Islet of Langerhans (tissue), 1 donor: ENCODE results near the gene TP73.

ENCODE experiments used
- FAIRE-seq: peaks from one replicate; lab custom pipeline; 2011; peaks lifted over from hg19 to GRCh38; lab: Jason Lieb, UNC

TP73 gene

DNA sequence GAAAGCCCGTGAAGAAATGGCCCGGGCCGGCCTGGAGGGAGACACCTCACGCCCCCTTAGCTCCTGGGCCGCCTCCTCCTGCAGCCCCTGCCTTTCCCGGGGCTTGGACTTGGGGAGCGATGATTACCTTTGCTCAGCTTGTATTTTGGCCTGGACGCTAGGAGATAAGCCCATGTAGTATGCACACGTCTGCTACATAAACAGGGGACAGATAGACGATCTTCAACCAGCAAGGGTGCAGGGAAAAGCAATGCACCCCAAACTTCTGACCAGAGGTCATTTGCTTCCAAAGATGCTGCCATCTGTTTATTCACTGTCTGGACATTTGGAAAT is 936 bp downstream of the TP73 start:
- FAIRE-seq: no peak

DNA sequence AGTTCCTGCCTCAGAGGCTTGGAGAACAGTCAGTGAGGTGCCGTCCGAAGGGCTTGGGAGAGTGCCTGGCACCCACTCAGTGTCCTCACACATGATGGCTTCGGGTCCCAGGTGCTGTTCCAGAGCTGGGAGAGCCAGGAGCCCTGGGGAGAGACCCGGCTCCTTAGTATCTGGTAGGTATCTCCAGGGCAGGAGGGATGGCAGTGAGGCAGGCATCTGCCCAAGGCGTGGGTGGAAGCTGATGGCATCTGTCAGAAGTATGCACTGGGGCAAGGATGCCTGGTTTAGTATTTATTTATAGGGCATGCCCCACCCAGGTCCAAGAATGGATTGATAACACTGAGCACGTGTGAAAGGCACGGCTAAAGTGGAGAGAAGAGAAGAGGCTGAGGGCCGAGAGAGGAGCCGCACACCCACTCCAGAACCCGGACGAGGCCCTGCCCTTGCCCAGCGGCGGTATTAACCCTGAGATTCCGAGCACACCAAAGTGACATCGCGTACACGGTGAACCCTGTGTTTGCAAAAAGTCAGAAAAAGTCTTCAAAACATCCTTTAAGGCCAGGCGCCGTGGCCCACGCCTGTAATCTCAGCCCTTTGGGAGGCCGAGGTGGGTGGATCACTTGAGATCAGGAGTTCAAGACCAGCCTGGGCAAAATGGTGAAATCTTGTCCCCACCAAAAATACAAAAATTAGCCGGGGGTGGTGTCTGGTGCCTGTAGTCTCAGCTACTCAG is 2.4 kb downstream of the TP73 start:
- FAIRE-seq: no peak

GRCh38 chr1:3656450-3657095 is 4.3 kb downstream of the TP73 start:
- FAIRE-seq: no peak

DNA sequence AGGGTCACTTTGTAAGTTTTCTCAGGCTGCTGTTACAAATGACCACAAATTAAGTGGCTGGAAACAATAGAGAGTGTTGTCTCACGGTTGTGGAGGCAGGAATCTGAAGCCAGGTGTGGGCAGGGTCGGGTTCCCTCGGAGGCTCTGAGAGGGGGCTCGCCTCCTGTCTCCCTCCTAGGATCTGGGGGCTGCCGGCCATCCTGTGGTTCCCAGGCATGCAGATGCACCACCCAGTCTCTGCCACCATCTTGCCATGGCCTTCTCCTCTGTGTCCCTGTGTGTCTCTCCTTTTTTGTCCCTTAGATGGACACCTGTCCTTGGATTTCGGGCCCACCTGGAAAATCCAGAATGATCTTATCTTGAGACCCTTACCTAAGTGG is 4.8 kb downstream of the TP73 start:
- no peak for FAIRE-seq

- no peak for FAIRE-seq
Observed at GRCh38 chr1:3657578-3658230, 5.4 kb downstream of the TP73 start.

DNA sequence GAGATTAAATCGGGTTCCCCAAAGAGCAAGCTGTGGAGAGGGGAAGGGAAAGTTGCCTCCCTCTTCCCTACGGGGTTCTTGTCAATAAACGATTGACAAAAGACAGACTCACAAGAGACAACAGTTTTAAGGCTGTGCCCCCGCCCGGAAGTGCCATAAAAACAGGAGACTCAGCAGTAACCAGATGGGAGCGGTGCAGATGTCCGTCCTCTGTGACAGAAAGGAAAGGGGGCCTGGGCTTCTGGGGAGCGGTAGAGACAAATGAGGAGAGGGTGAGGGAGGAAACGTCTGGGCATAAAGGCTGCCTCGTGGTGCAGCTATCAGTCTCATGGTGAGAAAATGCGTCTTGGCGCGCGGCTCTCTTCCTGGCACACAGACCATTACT is 5.9 kb downstream of the TP73 start:
- no peak for FAIRE-seq

- no peak for FAIRE-seq
Observed at GRCh38 chr1:3659093-3659492, 6.8 kb downstream of the TP73 start.

GRCh38 chr1:3660704-3661103 is 8.4 kb downstream of the TP73 start:
- FAIRE-seq: no peak

- no peak for FAIRE-seq
Observed at GRCh38 chr1:3661631-3662030, 9.3 kb downstream of the TP73 start.

DNA sequence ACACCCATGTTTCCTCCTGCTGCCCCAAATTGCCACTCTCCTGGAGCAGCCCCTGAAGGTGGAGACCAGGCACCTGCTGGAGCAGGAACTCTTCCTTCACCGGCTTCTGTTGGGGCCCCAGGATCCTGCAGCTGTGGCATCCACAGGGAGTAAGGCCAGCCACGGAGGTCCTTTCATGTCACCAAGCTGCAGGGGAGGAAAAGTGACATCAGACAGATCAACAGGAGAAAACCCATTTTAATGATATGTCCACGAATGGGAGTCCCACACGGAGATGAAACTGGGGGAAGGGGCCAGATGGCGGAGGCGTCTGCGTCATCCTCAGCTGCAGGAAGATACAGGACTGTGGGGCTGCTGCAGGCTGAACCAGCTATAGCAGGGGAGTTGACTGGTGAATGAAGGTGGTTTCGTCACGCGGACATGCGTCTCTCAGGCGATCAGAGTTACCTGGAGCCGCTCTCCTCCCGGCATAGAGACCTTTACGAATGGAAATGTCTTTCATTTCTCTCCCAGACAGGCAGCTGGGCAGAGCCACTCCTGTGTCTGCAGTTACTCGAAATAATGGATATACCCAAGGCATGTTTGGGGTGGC is 9.9 kb downstream of the TP73 start:
- no peak for FAIRE-seq

- FAIRE-seq: no peak
Observed at GRCh38 chr1:3663999-3664699, 11.8 kb downstream of the TP73 start.

GRCh38 chr1:3664700-3665375 is 12.5 kb downstream of the TP73 start:
- FAIRE-seq: no peak

DNA sequence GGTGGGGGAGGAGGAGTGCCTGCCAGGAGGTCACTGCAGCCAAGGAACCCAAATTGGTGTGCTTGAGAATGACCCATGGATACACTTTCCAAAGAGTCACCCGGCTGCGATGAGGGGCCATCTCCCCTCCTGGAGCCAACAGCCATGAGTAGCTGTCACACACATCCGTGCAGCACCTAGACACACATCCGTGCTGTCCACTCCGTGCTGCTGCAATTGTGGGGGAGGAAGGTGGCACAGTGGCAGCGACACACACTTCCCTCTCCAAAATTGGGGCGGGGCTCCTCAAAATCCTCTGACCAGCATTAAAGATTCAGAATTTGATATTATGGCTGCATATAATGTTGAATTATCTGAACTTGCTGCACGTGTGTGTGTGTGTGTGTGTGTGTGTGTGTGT is 15.8 kb downstream of the TP73 start:
- FAIRE-seq: no peak

GRCh38 chr1:3668585-3669300 is 16.4 kb downstream of the TP73 start:
- no peak for FAIRE-seq

DNA sequence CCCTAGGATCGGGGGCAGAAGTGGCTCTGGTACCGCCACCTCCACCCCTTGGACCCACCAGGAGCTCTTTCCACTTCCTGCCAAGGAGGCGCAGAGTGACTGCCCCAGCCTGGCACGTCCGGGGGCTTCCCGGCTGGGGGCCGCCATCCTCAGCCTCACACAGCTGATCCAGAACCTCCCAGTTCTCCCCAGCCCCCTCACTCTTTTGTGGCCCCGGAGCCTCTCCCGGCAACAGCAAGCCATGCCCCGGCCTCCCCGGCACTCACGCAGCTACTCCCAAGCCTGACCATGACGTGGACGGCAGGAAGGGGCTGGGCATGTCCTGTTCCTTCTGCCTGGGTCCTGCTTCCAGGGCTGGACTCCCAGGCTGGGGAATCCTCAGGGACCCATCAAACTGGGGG is 17.1 kb downstream of the TP73 start:
- no peak for FAIRE-seq

- no peak for FAIRE-seq
Observed at GRCh38 chr1:3669971-3670431, 17.7 kb downstream of the TP73 start.

- no peak for FAIRE-seq
Observed at GRCh38 chr1:3670823-3671265, 18.5 kb downstream of the TP73 start.

- FAIRE-seq: no peak
Observed at GRCh38 chr1:3671371-3672180, 19.3 kb downstream of the TP73 start.

- no peak for FAIRE-seq
Observed at GRCh38 chr1:3672231-3672970, 20.1 kb downstream of the TP73 start.

DNA sequence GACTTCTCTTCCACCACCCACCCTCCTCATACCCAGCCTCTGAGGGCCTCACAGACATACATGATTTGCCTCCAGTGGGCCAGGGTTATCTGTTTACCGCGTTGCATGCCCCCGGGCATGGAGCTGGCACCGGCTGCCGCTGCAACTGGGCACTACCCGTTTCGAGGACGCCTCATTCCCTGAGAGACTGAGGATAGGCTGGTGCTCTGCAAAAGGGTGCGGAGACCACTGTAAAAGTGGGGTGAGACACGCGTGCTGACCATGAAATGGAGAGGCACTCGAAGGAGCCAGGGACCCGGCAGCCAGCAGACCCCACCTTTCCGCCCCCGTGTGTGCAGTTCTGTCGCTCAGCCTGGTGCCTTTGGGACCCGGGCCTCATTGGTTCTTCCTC is 20.6 kb downstream of the TP73 start:
- no peak for FAIRE-seq
